GM19328 (cell line): ENCODE data around the gene OR2H1.

Experiments used
- ATAC-seq: cut with Tn5 transposase; IDR thresholded peaks from one replicate; pipeline ENCODE4 v1.9.1; 2021; ENCODE audit warnings: mild to moderate bottlenecking, moderate library complexity; ENCODE audit not compliant: unreplicated experiment

Gene OR2H1

GRCh38 chr6:29483186-29483585, 26.2 kb downstream of the OR2H1 start:
- ATAC-seq = no peak

GRCh38 chr6:29483735-29484134, 26.8 kb downstream of the OR2H1 start:
- ATAC-seq = no peak

- ATAC-seq = no peak
These were observed 29.6 kb downstream of the OR2H1 start for GRCh38 chr6:29486577-29486976.

GRCh38 chr6:29487131-29487530, 30.2 kb downstream of the OR2H1 start:
- ATAC-seq = no peak

GRCh38 chr6:29487660-29488059, 30.7 kb downstream of the OR2H1 start, which contains the start of gene MAS1L:
TSS of gene MAS1L (minus strand) at chr6:29487956. CDS start at chr6:29487902, 54 bp downstream.
- ATAC-seq = no peak

GRCh38 chr6:29488874-29489273, 31.9 kb downstream of the OR2H1 start:
- ATAC-seq = no peak

GRCh38 chr6:29489286-29489685, 32.3 kb downstream of the OR2H1 start:
- ATAC-seq = no peak

- no peak for ATAC-seq
These were observed 33.1 kb downstream of the OR2H1 start for GRCh38 chr6:29490055-29490454.

GRCh38 chr6:29490552-29490951, 33.6 kb downstream of the OR2H1 start:
- ATAC-seq = no peak

GRCh38 chr6:29491574-29491973, 34.6 kb downstream of the OR2H1 start:
- ATAC-seq = no peak

- no peak for ATAC-seq
These were observed 36.3 kb downstream of the OR2H1 start for GRCh38 chr6:29493261-29493660.

- no peak for ATAC-seq
These were observed 37.2 kb downstream of the OR2H1 start for GRCh38 chr6:29494131-29494530.

GRCh38 chr6:29495571-29495970, 38.6 kb downstream of the OR2H1 start:
- ATAC-seq = no peak

- ATAC-seq = no peak
These were observed 40.0 kb downstream of the OR2H1 start for GRCh38 chr6:29496961-29497360.

- ATAC-seq = no peak
These were observed 42.7 kb downstream of the OR2H1 start for GRCh38 chr6:29499704-29500103.

GRCh38 chr6:29500594-29500993, 43.6 kb downstream of the OR2H1 start:
- ATAC-seq = no peak

- ATAC-seq = no peak
These were observed 44.2 kb downstream of the OR2H1 start for GRCh38 chr6:29501106-29501505.

- no peak for ATAC-seq
These were observed 45.2 kb downstream of the OR2H1 start for GRCh38 chr6:29502181-29502580.

GRCh38 chr6:29502597-29502996, 45.6 kb downstream of the OR2H1 start:
- ATAC-seq = no peak

- no peak for ATAC-seq
These were observed 48.0 kb downstream of the OR2H1 start for GRCh38 chr6:29504961-29505360.

- no peak for ATAC-seq
These were observed 48.9 kb downstream of the OR2H1 start for GRCh38 chr6:29505808-29506207.

GRCh38 chr6:29506446-29507067, 49.6 kb downstream of the OR2H1 start:
- no peak for ATAC-seq

- ATAC-seq = no peak
These were observed 50.4 kb downstream of the OR2H1 start for GRCh38 chr6:29507319-29507718.
